ENCODE results near the gene CASTOR1.

CASTOR1 gene

GRCh38 chr22:30297991-30298701 lies 8.8 kb upstream of the CASTOR1 start:
- no peak for DNase-seq (ENCODE audit: low spot score)

GRCh38 chr22:30297276-30297990 lies 8.1 kb upstream of the CASTOR1 start:
- DNase-seq (ENCODE audit: low spot score), result no peak

GRCh38 chr22:30296833-30297232 lies 7.5 kb upstream of the CASTOR1 start:
- no peak for DNase-seq (ENCODE audit: low spot score)

- no peak for DNase-seq (ENCODE audit: low spot score)
Observed at GRCh38 chr22:30296324-30296723, 7.0 kb upstream of the CASTOR1 start.

GRCh38 chr22:30295576-30295975 lies 6.3 kb upstream of the CASTOR1 start:
- DNase-seq (ENCODE audit: low spot score), result no peak

GRCh38 chr22:30294830-30295229 lies 5.5 kb upstream of the CASTOR1 start:
- DNase-seq (ENCODE audit: low spot score), result no peak

- no peak for DNase-seq (ENCODE audit: low spot score)
Observed at GRCh38 chr22:30294066-30294465, 4.8 kb upstream of the CASTOR1 start.

GRCh38 chr22:30293026-30293425 lies 3.7 kb upstream of the CASTOR1 start:
- no peak for DNase-seq (ENCODE audit: low spot score)

- DNase-seq (ENCODE audit: low spot score), result no peak
Observed at GRCh38 chr22:30292069-30292970, 3.0 kb upstream of the CASTOR1 start.

- DNase-seq (ENCODE audit: low spot score), result no peak
Observed at GRCh38 chr22:30291058-30291892, 2.0 kb upstream of the CASTOR1 start.

GRCh38 chr22:30290342-30291057 lies 1.2 kb upstream of the CASTOR1 start:
- peak; percentile 68 for DNase-seq (ENCODE audit: low spot score)

- DNase-seq (ENCODE audit: low spot score), result no peak
Observed at GRCh38 chr22:30289980-30290313, 642 bp upstream of the CASTOR1 start.

GRCh38 chr22:30288419-30289140 lies 725 bp downstream of the CASTOR1 start:
- DNase-seq (ENCODE audit: low spot score), result no peak

GRCh38 chr22:30287648-30288418 lies 1.5 kb downstream of the CASTOR1 start:
- DNase-seq (ENCODE audit: low spot score), result peak; percentile 70

GRCh38 chr22:30286813-30287647 lies 2.3 kb downstream of the CASTOR1 start:
- DNase-seq (ENCODE audit: low spot score), result no peak

GRCh38 chr22:30286331-30286730 lies 3.0 kb downstream of the CASTOR1 start:
- DNase-seq (ENCODE audit: low spot score), result no peak

GRCh38 chr22:30285846-30286200 lies 3.5 kb downstream of the CASTOR1 start:
- no peak for DNase-seq (ENCODE audit: low spot score)

GRCh38 chr22:30285176-30285845 lies 4.0 kb downstream of the CASTOR1 start:
- no peak for DNase-seq (ENCODE audit: low spot score)
